HG02973 (cell line): Measurements from ENCODE around the gene AKAP7.

Source experiments
- ATAC-seq: cut with Tn5 transposase; IDR thresholded peaks from one replicate; pipeline ENCODE4 v1.9.1; 2021; ENCODE audit warnings: moderate library complexity; ENCODE audit not compliant: unreplicated experiment

AKAP7 gene

GRCh38 chr6:131132360-131132759, 2.9 kb upstream of the AKAP7 start:
- no peak for ATAC-seq

- no peak for ATAC-seq
Observed at GRCh38 chr6:131134220-131134979, 867 bp upstream of the AKAP7 start.

- ATAC-seq = no peak
Observed at GRCh38 chr6:131134980-131135243, 355 bp upstream of the AKAP7 start.

GRCh38 chr6:131136021-131136786, 937 bp downstream of the AKAP7 start:
- peak; percentile 29 for ATAC-seq

- ATAC-seq = no peak
Observed at GRCh38 chr6:131139599-131139998, 4.3 kb downstream of the AKAP7 start.

- ATAC-seq = no peak
Observed at GRCh38 chr6:131143319-131143718, 8.1 kb downstream of the AKAP7 start.

GRCh38 chr6:131146865-131147264, 11.6 kb downstream of the AKAP7 start:
- ATAC-seq = no peak

GRCh38 chr6:131156411-131156810, 21.1 kb downstream of the AKAP7 start:
- no peak for ATAC-seq

GRCh38 chr6:131159578-131159977, 24.3 kb downstream of the AKAP7 start:
- ATAC-seq = no peak

GRCh38 chr6:131160254-131160758, 25.0 kb downstream of the AKAP7 start:
- ATAC-seq = no peak

GRCh38 chr6:131161987-131162386, 26.7 kb downstream of the AKAP7 start:
- ATAC-seq = no peak

GRCh38 chr6:131163886-131164285, 28.6 kb downstream of the AKAP7 start:
- ATAC-seq = no peak

- ATAC-seq = no peak
Observed at GRCh38 chr6:131164506-131164905, 29.2 kb downstream of the AKAP7 start.

GRCh38 chr6:131167773-131168172, 32.5 kb downstream of the AKAP7 start:
- no peak for ATAC-seq

- no peak for ATAC-seq
Observed at GRCh38 chr6:131169613-131170012, 34.3 kb downstream of the AKAP7 start.

- ATAC-seq = no peak
Observed at GRCh38 chr6:131172222-131172621, 37.0 kb downstream of the AKAP7 start.

GRCh38 chr6:131173680-131174079, 38.4 kb downstream of the AKAP7 start:
- no peak for ATAC-seq

GRCh38 chr6:131175564-131175963, 40.3 kb downstream of the AKAP7 start:
- ATAC-seq = no peak

GRCh38 chr6:131177996-131178395, 42.7 kb downstream of the AKAP7 start:
- no peak for ATAC-seq

- peak; percentile 75 for ATAC-seq
Observed at GRCh38 chr6:131182991-131183425, 47.7 kb downstream of the AKAP7 start.

- ATAC-seq = no peak
Observed at GRCh38 chr6:131183427-131184095, 48.3 kb downstream of the AKAP7 start.

GRCh38 chr6:131191590-131191989, 56.3 kb downstream of the AKAP7 start:
- no peak for ATAC-seq
